ENCODE data around the gene ZNF804A. TPM values are rescaled to one million over a fixed set of nuclear protein-coding genes. Genes with fewer than 3 reads are reported as not detected.

The ZNF804A gene
- total RNA-seq, 2 experiments from 2014 or later = not detected

GRCh38 chr2:184780944-184781343, 182.6 kb downstream of the ZNF804A start:
- Histone ChIP-seq H3K27me3 (ENCODE audit: control insufficient read depth in 1 of 2, insufficient read depth in 2 of 2, low read length in 2 of 2) (no peaks in the 10 kb centered on the region), H3K4me3 (ENCODE audit: low read length) (no peak overlapping the region), H3K4me1 (ENCODE audit: insufficient read depth, low read length) (no peaks in the 10 kb centered on the region), H3K27ac (ENCODE audit: low read depth in 1 of 2, low read length in 2 of 2) (no peak overlapping the region), H3K36me3 (ENCODE audit: insufficient read depth, low read length) (no peaks in the 10 kb centered on the region), H3K9me3 (ENCODE audit: control insufficient read depth in 1 of 2, insufficient read depth in 1 of 2, low read length in 2 of 2) (no peaks in the 10 kb centered on the region)
- CTCF ChIA-PET = no interaction called here
- Mint-ChIP-seq H3K4me3 (no peak overlapping the region), H3K4me1 (ENCODE audit: low read depth) (no peaks in the 10 kb centered on the region), H3K27ac (no peak overlapping the region), H3K9me3 (peaks cover 10% of the 10 kb centered on the region), H3K36me3 (ENCODE audit: low read depth) (no peaks in the 10 kb centered on the region), H3K27me3 (no peaks in the 10 kb centered on the region)
- DNase-seq (no peak), ATAC-seq (ENCODE audit: poor library complexity) (no peak)
- intact Hi-C loops (cut with DNase I, micrococcal nuclease) = no loop called here
- no peak for TF ChIP-seq CTCF (IDR thresholded peaks at IDR 0.05)
- POLR2A ChIA-PET = no interaction called here

- H3K27ac ChIP-seq (ENCODE audit: low read depth in 1 of 2, low read length in 2 of 2) = no peak overlapping the region
- TF ChIP-seq CTCF (IDR thresholded peaks at IDR 0.05) = no peak
- no peak overlapping the region for H3K4me3 ChIP-seq (ENCODE audit: low read length)
- DNase-seq (no peak), ATAC-seq (ENCODE audit: poor library complexity) (no peak)
- no peak overlapping the region for H3K27ac Mint-ChIP-seq
- no peaks in the 10 kb centered on the region for H3K27me3 Mint-ChIP-seq
- CTCF ChIA-PET = no interaction called here
- H3K4me1 Mint-ChIP-seq (ENCODE audit: low read depth) = no peaks in the 10 kb centered on the region
- POLR2A ChIA-PET = no interaction called here
- H3K4me3 Mint-ChIP-seq = no peak overlapping the region
- peaks cover 7% of the 10 kb centered on the region for H3K9me3 Mint-ChIP-seq
- no peaks in the 10 kb centered on the region for H3K36me3 Mint-ChIP-seq (ENCODE audit: low read depth)
- intact Hi-C loops (cut with DNase I, micrococcal nuclease) = no loop called here
- H3K27me3 ChIP-seq (ENCODE audit: control insufficient read depth in 1 of 2, insufficient read depth in 2 of 2, low read length in 2 of 2) = no peaks in the 10 kb centered on the region
- no peaks in the 10 kb centered on the region for H3K36me3 ChIP-seq (ENCODE audit: insufficient read depth, low read length)
- H3K4me1 ChIP-seq (ENCODE audit: insufficient read depth, low read length) = no peaks in the 10 kb centered on the region
- H3K9me3 ChIP-seq (ENCODE audit: control insufficient read depth in 1 of 2, insufficient read depth in 1 of 2, low read length in 2 of 2) = no peaks in the 10 kb centered on the region
Observed at GRCh38 chr2:184783576-184783975, 185.2 kb downstream of the ZNF804A start.

GRCh38 chr2:184793176-184793575, 194.8 kb downstream of the ZNF804A start:
- no peaks in the 10 kb centered on the region for H3K4me1 Mint-ChIP-seq (ENCODE audit: low read depth)
- ChIA-PET POLR2A (no interaction called here), CTCF (no interaction called here)
- no peak for TF ChIP-seq CTCF (IDR thresholded peaks at IDR 0.05)
- no peak for DNase-seq
- no peaks in the 10 kb centered on the region for H3K36me3 Mint-ChIP-seq (ENCODE audit: low read depth)
- Histone ChIP-seq H3K27ac (ENCODE audit: low read depth in 1 of 2, low read length in 2 of 2) (no peak overlapping the region), H3K36me3 (ENCODE audit: insufficient read depth, low read length) (no peaks in the 10 kb centered on the region), H3K27me3 (ENCODE audit: control insufficient read depth in 1 of 2, insufficient read depth in 2 of 2, low read length in 2 of 2) (no peaks in the 10 kb centered on the region), H3K4me1 (ENCODE audit: insufficient read depth, low read length) (no peaks in the 10 kb centered on the region), H3K4me3 (ENCODE audit: low read length) (no peak overlapping the region), H3K9me3 (ENCODE audit: control insufficient read depth in 1 of 2, insufficient read depth in 1 of 2, low read length in 2 of 2) (no peaks in the 10 kb centered on the region)
- H3K27ac Mint-ChIP-seq = no peak overlapping the region
- H3K4me3 Mint-ChIP-seq = no peak overlapping the region
- intact Hi-C loops (cut with DNase I, micrococcal nuclease) = no loop called here
- H3K9me3 Mint-ChIP-seq = peaks cover 9% of the 10 kb centered on the region
- no peak for ATAC-seq (ENCODE audit: poor library complexity)
- no peaks in the 10 kb centered on the region for H3K27me3 Mint-ChIP-seq
